Measurements from ENCODE around the gene SCML2.

GRCh38 chrX:18354369-18355223 lies at the start of gene SCML2:
- TF ChIP-seq YY1 (IDR thresholded peaks at IDR 0.05; ENCODE audit: insufficient read depth, insufficient read length) (peak; percentile 43), ZNF274 (IDR thresholded peaks at IDR 0.05; ENCODE audit: low read depth, low read length) (no peak)
